Lung microvascular endothelial cell (primary cell): Measurements from ENCODE around the gene SIGLEC9. TPM values are rescaled to one million over a fixed set of nuclear protein-coding genes. Genes with fewer than 3 reads are reported as not detected.

ENCODE experiments used
- DNase-seq, 2 donors: peaks; one replicate each; pipeline versions ENCODE4 v3.0.0 to v3.0.0-alpha.2; 2010; ENCODE audit warnings: low read depth in 2 of 2
- total RNA-seq: library from RNA; depleted of rRNA; stranded (reverse); fragments of >200 nt; gene quantifications from 2 replicates; pipeline ENCODE4 v1.2.1, GENCODE V29; 2014

Gene SIGLEC9
- total RNA-seq, 1 donor from 2014 or later = 0.20 TPM

DNA sequence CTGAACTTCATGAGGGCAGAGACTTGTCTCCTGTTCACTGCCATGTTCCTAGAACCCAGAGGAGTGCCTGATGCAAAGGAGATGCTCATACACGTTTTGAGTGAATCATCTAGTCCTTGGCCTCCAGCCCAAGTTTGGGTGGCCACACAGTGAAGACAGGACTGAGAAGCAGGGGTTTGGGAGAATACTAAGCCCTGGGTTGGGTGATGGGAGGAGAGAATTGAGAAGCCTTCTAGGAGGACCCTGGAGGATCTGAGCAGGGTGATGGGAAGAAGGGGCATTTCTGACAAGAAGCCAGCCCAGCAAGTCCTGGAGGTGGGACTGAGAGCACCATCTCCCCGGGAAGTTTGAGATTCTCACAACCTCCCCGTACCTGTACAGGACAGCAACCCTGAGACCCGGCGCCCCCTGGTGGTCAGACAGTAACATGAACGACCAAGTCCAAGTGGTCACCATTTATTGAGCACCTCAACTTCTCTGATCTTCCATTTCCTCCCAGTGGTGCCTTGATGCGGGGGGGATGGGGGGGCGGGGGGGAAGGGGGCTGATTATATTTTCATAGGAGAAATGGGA is 27.5 kb upstream of the SIGLEC9 start:
- DNase-seq = peak; percentile 51 to 64

DNA sequence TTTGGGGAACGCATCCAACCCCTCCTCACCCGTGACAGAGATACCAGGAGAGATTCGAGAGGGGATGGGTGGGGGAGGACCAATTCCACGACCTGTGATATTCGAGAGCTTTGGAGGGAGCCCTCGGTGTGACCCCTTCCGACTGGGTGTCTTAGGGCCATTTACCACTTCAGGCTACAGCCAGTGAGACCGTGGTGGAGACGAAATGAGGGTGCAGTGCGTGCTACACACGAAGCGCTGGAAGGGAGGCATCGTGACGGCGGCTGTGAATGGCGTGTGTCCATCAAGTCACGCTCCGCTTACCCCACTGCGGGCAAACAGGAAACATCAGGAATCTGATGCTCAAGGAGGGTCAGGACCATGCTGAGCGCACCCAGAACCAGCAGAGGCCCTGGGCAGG is 26.9 kb upstream of the SIGLEC9 start:
- no peak for DNase-seq

GRCh38 chr19:51098365-51099046 is 26.2 kb upstream of the SIGLEC9 start:
- no peak for DNase-seq

DNA sequence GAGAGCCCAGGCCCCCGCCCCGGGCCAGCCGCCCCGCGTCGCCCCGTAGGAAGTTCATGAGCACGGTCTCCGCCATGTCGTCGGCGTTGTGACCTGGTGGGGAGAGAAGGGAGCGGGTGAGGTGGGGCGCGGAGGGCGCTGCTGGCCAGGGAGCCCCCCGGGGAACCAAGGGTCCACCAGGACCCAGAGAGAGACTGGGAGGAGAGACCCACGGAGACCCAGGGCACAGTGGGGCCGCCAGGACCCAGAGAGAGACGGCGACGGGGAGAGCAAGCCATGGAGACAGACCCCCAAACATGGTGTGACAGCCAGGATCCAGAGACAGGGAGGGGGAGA is 25.7 kb upstream of the SIGLEC9 start:
- no peak for DNase-seq

- no peak for DNase-seq
Measured at GRCh38 chr19:51100601-51101000, 24.1 kb upstream of the SIGLEC9 start.

DNA sequence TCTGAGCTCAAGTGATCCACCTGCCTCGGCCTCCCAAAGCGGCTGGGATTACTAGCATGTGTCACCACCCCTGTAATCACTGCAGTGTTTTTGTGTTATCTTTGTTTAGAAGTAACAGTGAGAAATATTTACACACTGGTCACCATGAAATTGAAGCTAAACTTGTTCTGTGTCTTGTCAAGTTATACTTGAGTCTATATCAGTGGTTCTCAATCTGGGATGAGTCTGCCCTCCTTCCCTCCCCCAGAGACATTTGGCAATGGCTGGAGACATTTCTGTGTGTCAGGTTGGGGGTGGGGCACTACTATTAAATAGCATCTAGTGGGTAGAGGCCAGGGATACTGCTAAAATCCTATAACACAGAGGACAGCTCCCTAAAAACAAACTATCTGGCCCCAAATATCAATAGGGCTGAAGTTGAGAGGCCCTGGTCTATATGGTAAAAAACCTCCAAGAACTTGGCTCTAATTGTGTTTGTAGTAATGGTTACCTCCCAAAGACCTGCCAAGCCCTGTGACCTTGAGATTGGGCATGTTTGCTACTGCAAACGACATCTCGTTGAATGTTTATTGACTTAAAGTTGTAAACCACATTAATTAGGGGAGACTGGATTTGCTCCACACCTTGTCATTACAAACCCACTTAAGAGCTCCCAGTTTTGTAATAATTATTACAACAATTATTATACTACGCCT is 23.4 kb upstream of the SIGLEC9 start:
- no peak for DNase-seq

GRCh38 chr19:51102991-51103390 is 21.7 kb upstream of the SIGLEC9 start:
- no peak for DNase-seq

GRCh38 chr19:51103926-51104341 is 20.8 kb upstream of the SIGLEC9 start:
- DNase-seq = no peak

DNA sequence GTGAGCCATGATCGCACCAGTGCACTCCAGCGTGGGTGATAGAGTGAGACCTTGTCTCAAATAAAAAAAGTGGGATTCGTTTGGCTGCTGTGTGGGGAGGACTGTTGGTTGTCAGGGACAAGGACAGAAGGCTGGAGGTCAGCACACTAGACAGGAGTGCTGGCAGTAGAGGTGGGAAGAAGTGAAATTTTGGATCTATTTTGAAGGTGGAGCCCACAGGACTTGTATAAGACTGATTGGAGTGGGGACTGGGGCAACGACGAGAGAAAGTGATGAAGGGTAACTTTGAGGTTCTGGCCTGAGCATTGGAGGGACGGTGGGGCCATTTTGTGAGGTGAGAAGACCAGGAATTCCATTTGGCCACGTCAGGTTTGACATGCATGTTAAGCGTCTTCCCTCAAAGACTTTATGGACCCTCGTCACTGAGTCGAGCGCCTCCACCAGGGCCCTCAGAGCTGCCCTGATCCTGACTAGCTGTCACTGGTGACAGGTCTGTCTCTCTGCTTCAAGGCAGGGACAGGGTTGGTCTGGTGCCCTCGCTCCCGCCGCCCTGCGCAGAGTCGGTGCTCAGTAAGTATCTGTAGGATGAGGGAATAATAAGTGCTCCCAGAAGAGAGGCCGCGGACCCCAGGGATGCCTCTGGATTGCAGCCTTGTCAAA is 17.2 kb upstream of the SIGLEC9 start:
- peak in 1 of 2 donors; percentile 37 for DNase-seq

DNA sequence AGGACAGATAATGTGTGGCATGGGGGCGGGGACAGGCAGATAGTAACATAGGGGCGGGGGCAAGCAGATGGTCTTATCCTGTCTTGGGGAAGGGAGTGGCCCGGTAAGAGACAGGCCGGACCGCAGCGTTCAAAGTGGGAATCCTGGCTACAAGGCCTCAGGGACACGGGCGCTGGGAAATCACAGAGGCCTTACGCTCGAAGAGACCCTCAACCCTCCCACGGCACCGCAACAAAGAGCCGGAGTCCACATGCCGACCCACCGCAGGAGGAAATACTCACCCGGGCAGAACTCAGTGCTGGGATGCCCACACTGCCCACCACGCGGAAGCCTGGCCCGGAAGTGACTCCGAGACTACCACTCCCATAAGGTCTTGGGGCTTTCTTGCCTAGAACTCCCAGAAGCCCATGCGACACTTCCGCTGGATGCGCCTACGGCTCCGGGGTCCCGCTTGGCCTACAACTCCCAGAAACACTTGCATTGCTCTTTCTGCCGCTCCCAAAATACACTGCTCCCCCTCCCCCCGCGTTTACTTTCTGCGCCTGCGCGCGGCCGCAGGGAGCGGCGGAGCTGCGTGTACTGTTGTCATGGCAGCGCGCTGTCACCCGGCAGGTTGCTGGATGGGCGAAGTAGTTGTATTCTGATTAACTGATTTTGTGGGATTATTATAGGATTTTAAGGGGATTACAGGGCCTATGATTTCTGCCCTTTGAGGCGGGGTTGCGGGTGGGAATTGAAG is 16.5 kb upstream of the SIGLEC9 start, which contains the start of gene CTU1:
TSS of gene CTU1 (minus strand) at position 344 of the 739 bp plus-strand sequence. CDS start 3,840 bp downstream, outside the sequence.
- peak; percentile 99 for DNase-seq

DNA sequence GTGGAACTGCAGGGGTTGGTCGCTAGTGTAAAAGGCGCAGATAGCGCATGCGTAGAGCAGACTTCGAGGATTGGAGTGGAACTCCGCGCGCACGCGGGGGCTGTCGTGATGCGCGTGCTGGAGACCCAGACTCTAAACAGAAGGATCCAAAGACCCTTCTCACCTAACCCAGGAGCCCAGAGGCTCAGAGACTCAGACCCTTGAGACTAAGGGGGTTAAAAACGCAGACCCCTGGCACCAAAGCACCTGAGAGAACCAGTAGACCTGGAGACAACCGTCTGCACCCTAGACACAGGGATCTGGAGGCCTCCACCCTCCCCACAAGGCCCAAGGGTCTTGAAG is 15.9 kb upstream of the SIGLEC9 start:
- no peak for DNase-seq

- no peak for DNase-seq
Measured at GRCh38 chr19:51110666-51110971, 14.1 kb upstream of the SIGLEC9 start.

DNA sequence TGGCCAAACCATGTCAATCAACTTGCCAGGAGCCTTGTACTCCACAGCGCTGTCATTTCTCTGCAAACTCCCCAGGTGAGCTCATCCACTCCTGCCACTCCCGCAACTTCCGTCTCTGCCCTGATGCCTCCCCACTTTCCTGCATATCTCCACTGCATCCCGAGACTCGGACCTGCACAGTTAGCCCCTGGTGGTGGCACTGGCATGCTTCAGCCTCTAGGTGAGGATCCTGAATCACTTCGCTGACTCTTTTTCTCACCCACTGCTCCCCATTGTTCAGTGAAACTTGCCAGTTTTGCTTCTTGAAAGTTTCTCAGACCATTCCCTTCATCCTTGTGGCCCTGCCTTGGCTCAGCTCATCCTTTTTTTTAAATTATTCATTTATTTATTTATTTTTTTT is 13.1 kb upstream of the SIGLEC9 start:
- no peak for DNase-seq

GRCh38 chr19:51114087-51114729 is 10.5 kb upstream of the SIGLEC9 start:
- DNase-seq = no peak

DNA sequence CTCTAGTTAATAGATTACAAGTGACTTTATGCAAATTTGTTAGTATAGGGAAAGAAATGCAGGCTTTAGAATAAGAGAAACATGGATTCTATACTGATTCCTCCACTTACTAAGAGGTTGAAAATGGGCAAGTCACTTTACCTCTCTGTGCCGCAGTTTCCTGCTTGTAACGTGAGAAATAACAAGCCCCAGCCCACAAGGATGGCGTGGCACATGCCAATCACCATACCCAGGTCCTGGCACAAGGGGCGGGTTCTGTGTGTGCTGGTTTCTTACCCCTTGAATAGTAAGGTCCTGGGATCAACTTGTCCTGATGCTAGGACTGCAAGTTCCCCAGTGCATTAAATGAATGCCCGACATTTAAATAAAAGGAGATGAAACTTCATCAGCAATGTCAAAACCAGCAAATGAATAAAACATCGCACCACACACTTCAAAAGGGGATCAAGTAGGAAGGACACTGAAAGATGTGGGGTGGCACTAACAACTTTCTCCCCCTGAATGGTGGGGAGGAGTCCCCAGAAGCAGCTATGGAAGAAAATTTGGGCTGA is 7.9 kb upstream of the SIGLEC9 start:
- DNase-seq = no peak

- DNase-seq = no peak
Measured at GRCh38 chr19:51119101-51119500, 5.6 kb upstream of the SIGLEC9 start.

DNA sequence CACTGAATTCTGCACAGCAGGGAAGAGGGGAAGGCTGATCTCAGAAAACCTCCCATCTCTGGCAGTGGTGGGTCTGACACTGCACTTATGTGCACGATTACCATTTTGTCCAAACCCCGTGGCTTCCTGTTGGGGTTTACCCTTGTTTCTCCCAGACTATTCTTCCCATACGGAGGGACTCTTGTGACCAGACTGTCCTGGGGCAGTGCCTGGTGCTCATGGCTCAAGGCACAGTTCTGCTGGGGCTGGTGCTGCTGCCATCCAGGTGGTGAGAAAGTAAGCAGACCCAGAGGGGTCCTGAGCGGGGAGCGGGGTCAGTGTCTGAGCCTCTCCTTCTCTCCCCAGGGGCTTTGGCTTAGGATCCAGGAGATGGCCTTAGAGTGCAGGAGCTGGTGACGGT is 5.1 kb upstream of the SIGLEC9 start:
- DNase-seq = no peak

DNA sequence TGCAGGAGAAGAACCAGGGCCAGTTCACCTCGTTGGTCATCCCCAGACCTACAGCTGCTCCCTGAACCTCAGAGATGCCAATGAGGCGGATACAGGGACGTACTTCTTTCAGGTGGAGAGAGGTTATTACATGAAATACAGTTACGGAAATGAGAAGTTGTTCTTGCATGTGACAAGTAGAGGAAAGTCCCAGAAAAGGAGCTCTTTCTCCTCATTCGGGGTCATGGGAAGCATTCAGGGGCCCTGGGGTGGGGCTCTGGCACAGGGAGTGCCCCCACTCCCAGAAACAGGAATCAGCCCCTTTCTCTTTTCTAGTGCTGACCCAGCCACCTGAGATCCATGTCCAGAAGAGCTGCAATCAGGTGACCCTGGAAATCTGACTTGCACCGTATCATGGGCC is 4.5 kb upstream of the SIGLEC9 start:
- DNase-seq = no peak

GRCh38 chr19:51121257-51121656 is 3.4 kb upstream of the SIGLEC9 start:
- no peak for DNase-seq

DNA sequence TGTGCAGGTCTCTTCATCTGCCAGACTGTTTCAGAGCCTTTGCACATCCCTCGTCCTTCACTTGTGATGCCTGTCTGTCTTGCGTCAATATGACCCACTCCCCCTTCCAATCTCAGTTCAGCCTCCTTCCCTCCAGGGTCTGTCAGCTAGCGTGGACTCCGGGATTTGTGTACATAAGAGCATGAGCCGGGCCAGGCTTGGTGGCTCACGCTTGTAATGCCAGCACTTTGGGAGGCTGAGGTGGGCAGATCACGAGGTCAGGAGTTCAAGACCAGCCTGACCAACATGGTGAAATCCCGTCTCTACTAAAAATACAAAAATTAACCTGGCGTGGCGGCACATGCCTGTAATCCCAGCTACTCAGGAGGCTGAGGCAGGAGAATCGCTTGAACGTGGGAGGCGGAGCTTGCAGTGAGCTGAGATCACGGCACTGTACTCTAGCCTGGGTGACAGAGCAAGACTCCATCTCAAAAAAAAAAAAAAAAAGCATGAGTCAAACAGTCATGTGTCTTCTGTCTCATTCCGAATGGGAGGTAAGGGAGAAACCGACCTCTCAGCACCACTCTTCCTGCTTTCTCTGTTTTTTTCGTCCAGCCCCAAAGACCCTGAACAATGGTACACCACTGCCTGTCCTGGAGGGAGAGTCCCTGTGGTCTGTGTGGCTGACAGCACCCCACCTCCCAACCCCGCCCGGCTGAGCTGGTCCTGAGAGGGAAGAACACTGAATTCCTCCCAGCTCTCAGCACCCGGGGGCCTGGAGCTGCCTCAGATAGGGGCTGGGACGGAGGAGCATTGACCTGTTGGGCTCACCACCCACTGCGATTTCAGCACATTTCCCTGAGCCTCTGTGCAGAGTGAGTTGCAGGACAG is 2.4 kb upstream of the SIGLEC9 start:
- DNase-seq = no peak
